ENCODE data around the gene ZBTB2.

GRCh38 chr6:151365233-151365632 lies 26.1 kb downstream of the ZBTB2 start:
- TF ChIP-seq CTCF (IDR thresholded peaks at IDR 0.05), result no peak
- TF ChIP-seq POLR2A (IDR thresholded peaks at IDR 0.05), result no peak

All from heart left ventricle (tissue), 13 donors.